Smooth muscle cell (in vitro differentiated cells): Measurements from ENCODE around the gene USH1C. TPM values are rescaled to one million over a fixed set of nuclear protein-coding genes. Genes with fewer than 3 reads are reported as not detected.

Experiments
- DNase-seq: peaks from one replicate; lab custom pipeline; 2025; ENCODE audit not compliant: unreplicated experiment; lab: John Stamatoyannopoulos, UW
- H2AFZ ChIP-seq: fragments of 200-600 bp; sonication (generic); 2 replicates; pipeline ENCODE4 v1.6.0; 2016; ENCODE audit warnings: antibody characterized with exemption, low read depth, mild to moderate bottlenecking
- H3F3A ChIP-seq: fragments of 200-600 bp; sonication (generic); 2 replicates; pipeline ENCODE4 v1.6.0; 2017; ENCODE audit warnings: antibody characterized with exemption, low read depth
- H3K27ac ChIP-seq: fragments of 200-600 bp; sonication (generic); 2 replicates; pipeline ENCODE4 v1.5.1; 2016; ENCODE audit warnings: low read depth, mild to moderate bottlenecking
- H3K27me3 ChIP-seq: fragments of 200-600 bp; sonication (generic); 2 replicates; pipeline ENCODE4 v1.6.1; 2016; ENCODE audit warnings: low read depth, mild to moderate bottlenecking
- H3K36me3 ChIP-seq: fragments of 200-600 bp; sonication (generic); 2 replicates; pipeline ENCODE4 v1.5.1; 2016; ENCODE audit warnings: low read depth
- H3K4me1 ChIP-seq: fragments of 200-600 bp; sonication (generic); 2 replicates; pipeline ENCODE4 v1.5.1; 2016; ENCODE audit warnings: low read depth
- H3K4me2 ChIP-seq: fragments of 200-600 bp; sonication (generic); 2 replicates; pipeline ENCODE4 v1.6.0; 2016; ENCODE audit warnings: mild to moderate bottlenecking
- H3K4me3 ChIP-seq: fragments of 200-600 bp; sonication (generic); 2 replicates; pipeline ENCODE4 v1.5.1; 2016; ENCODE audit warnings: mild to moderate bottlenecking
- H3K79me2 ChIP-seq: fragments of 200-600 bp; sonication (generic); 2 replicates; pipeline ENCODE4 v1.6.0; 2016; ENCODE audit warnings: low read depth, mild to moderate bottlenecking
- H3K9ac ChIP-seq: fragments of 200-600 bp; sonication (generic); 2 replicates; pipeline ENCODE4 v1.6.0; 2016; ENCODE audit warnings: low read depth
- H3K9me3 ChIP-seq: fragments of 200-600 bp; sonication (generic); replicated peaks from 2 replicates; pipeline ENCODE4 v1.5.1; 2016; ENCODE audit warnings: low read depth
- H4K20me1 ChIP-seq: fragments of 200-600 bp; sonication (generic); 2 replicates; pipeline ENCODE4 v1.6.0; 2016; ENCODE audit warnings: low read depth
- CTCF ChIP-seq: fragments of 200-600 bp; sonication (generic); IDR thresholded peaks from 2 replicates; pipeline ENCODE4 v1.5.1; 2017; ENCODE audit warnings: borderline replicate concordance, mild to moderate bottlenecking, antibody characterized with exemption; ENCODE audit not compliant: insufficient read depth, poor library complexity, severe bottlenecking
- WGBS: methylation state at CpG from one replicate; pipeline ENCODE4 v1.1.7; 2016; ENCODE audit warnings: low lambda C conversion rate; 5-methylcytosine and 5-hydroxymethylcytosine counted together
- polyA plus RNA-seq: library from polyadenylated mRNA; unstranded; fragments of >200 nt; fragmentation: Nextera tagmentation; extraction: Ambion mirVana; gene quantifications from 2 replicates; pipeline ENCODE4 v1.2.1, GENCODE V29; 2016
- total RNA-seq: library from RNA; depleted of rRNA; stranded (reverse); fragments of >200 nt; gene quantifications from 2 replicates; pipeline ENCODE4 v1.2.3, GENCODE V29; 2014

Gene USH1C
- total RNA-seq (not detected in 2 replicates), polyA plus RNA-seq (not detected in 2 replicates)

GRCh38 chr11:17544181-17544622 is at the start of gene USH1C:
TSS of gene USH1C (minus strand) at chr11:17544416. CDS start at chr11:17544307, 109 bp downstream.
- Histone ChIP-seq H3K36me3 (no peaks in the 10 kb centered on the region), H3K4me2 (no peak within 1 kb of the TSS), H3K27ac (no peak within 1 kb of the TSS), H3K4me3 (peak within 1 kb of the TSS; percentile 46), H3K9ac (no peak within 1 kb of the TSS), H3K27me3 (peaks cover 57% of the 10 kb centered on the region), H3F3A (no peaks in the 10 kb centered on the region), H3K4me1 (no peaks in the 10 kb centered on the region), H4K20me1 (no peaks in the 10 kb centered on the region), H3K9me3 (no peaks in the 10 kb centered on the region), H2AFZ (no peak within 1 kb of the TSS), H3K79me2 (no peaks in the 10 kb centered on the region)
- TF ChIP-seq CTCF, result no peak
- DNase-seq, result no peak
- WGBS, result 10% methylated on average over 12 of the region's 32 CpGs

GRCh38 chr11:17593466-17594245 is 49.4 kb upstream of the USH1C start:
- H3K4me1 ChIP-seq, result no peaks in the 10 kb centered on the region
- DNase-seq, result no peak
- H3K4me2 ChIP-seq, result no peak overlapping the region
- H3K9me3 ChIP-seq, result no peaks in the 10 kb centered on the region
- H3K9ac ChIP-seq, result no peak overlapping the region
- H4K20me1 ChIP-seq, result no peaks in the 10 kb centered on the region
- no peak overlapping the region for H2AFZ ChIP-seq
- TF ChIP-seq CTCF, result no peak
- WGBS, result 73% methylated on average over 9 of the region's 9 CpGs
- H3K36me3 ChIP-seq, result no peaks in the 10 kb centered on the region
- H3K27me3 ChIP-seq, result peaks cover 56% of the 10 kb centered on the region
- H3F3A ChIP-seq, result no peaks in the 10 kb centered on the region
- no peaks in the 10 kb centered on the region for H3K79me2 ChIP-seq
- no peak overlapping the region for H3K4me3 ChIP-seq
- no peak overlapping the region for H3K27ac ChIP-seq

- Histone ChIP-seq H3F3A (no peaks in the 10 kb centered on the region), H3K79me2 (no peaks in the 10 kb centered on the region), H3K9ac (no peak overlapping the region), H3K4me1 (no peaks in the 10 kb centered on the region), H4K20me1 (no peaks in the 10 kb centered on the region), H3K9me3 (no peaks in the 10 kb centered on the region), H3K4me3 (no peak overlapping the region), H3K4me2 (no peak overlapping the region), H3K27me3 (peaks cover 47% of the 10 kb centered on the region), H2AFZ (no peak overlapping the region), H3K27ac (no peak overlapping the region), H3K36me3 (no peaks in the 10 kb centered on the region)
- WGBS, result 93% methylated on average over 11 of the region's 11 CpGs
- TF ChIP-seq CTCF, result no peak
- no peak for DNase-seq
Measured at GRCh38 chr11:17591293-17591692, 47.1 kb upstream of the USH1C start.

GRCh38 chr11:17590463-17590862 is 46.2 kb upstream of the USH1C start:
- Histone ChIP-seq H3K36me3 (no peaks in the 10 kb centered on the region), H2AFZ (no peak overlapping the region), H3K9me3 (no peaks in the 10 kb centered on the region), H3K9ac (no peak overlapping the region), H3K27ac (no peak overlapping the region), H3K27me3 (peaks cover 46% of the 10 kb centered on the region), H4K20me1 (no peaks in the 10 kb centered on the region), H3K4me2 (no peak overlapping the region), H3K4me1 (no peaks in the 10 kb centered on the region), H3K4me3 (no peak overlapping the region), H3F3A (no peaks in the 10 kb centered on the region), H3K79me2 (no peaks in the 10 kb centered on the region)
- 88% methylated on average over 7 of the region's 7 CpGs for whole genome bisulfite sequencing
- no peak for TF ChIP-seq CTCF
- DNase-seq, result no peak
